ENCODE measurements around the gene C14orf93.
"Not testable (repeated sequence)": the region's sequence is repeated elsewhere in the genome, so short reads cannot be mapped to it uniquely, and the experiment has no call there.

The C14orf93 gene

GRCh38 chr14:22966783-22967269 is 43.1 kb downstream of the C14orf93 start:
- Histone ChIP-seq H3K36me3 (ENCODE audit: insufficient read depth, low read length) (no peaks in the 10 kb centered on the region), H3K9ac (ENCODE audit: low read depth, low read length) (no peak overlapping the region), H3K9me3 (ENCODE audit: control insufficient read depth, insufficient read depth, low read length) (no peaks in the 10 kb centered on the region), H3K4me1 (ENCODE audit: insufficient read depth, low read length) (no peaks in the 10 kb centered on the region)

GRCh38 chr14:22965916-22966782 is 43.8 kb downstream of the C14orf93 start:
- H3K9ac ChIP-seq (ENCODE audit: low read depth, low read length); H3K9me3 ChIP-seq (ENCODE audit: control insufficient read depth, insufficient read depth, low read length); H3K36me3 ChIP-seq (ENCODE audit: insufficient read depth, low read length); H3K4me1 ChIP-seq (ENCODE audit: insufficient read depth, low read length): not testable (repeated sequence)

DNA sequence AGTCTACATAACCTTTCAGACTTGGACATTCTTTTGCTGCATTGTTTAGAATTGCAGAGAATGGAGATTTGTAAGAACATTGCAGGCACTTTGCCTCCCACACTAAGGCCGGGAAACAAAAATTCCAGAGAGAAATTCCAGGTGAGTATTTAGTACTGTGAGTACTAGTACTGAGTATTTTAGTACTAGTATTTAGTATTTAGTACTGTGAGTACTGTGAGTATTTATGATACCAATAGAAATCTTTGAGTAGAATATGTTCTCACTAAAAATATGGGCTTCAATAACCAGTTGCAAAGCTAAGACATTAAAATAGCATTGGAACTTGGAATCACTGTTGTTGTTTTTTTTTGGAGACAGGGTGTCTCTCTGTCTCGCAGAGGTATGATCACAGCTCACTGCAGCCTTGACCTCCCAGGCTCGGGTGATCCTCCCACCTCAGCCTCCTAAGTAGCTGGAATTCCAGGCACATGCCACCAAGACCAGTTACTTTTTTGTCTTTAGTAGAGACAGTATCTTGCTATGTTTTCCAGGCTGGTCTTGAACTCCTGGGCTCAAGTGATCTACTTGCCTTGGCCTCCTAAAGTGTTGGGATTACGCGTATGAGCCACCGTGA is 47.8 kb downstream of the C14orf93 start:
- H3K9me3 ChIP-seq (ENCODE audit: control insufficient read depth, insufficient read depth, low read length) = no peaks in the 10 kb centered on the region
- no peak overlapping the region for H3K9ac ChIP-seq (ENCODE audit: low read depth, low read length)
- no peaks in the 10 kb centered on the region for H3K36me3 ChIP-seq (ENCODE audit: insufficient read depth, low read length)
- H3K4me1 ChIP-seq (ENCODE audit: insufficient read depth, low read length) = no peaks in the 10 kb centered on the region

DNA sequence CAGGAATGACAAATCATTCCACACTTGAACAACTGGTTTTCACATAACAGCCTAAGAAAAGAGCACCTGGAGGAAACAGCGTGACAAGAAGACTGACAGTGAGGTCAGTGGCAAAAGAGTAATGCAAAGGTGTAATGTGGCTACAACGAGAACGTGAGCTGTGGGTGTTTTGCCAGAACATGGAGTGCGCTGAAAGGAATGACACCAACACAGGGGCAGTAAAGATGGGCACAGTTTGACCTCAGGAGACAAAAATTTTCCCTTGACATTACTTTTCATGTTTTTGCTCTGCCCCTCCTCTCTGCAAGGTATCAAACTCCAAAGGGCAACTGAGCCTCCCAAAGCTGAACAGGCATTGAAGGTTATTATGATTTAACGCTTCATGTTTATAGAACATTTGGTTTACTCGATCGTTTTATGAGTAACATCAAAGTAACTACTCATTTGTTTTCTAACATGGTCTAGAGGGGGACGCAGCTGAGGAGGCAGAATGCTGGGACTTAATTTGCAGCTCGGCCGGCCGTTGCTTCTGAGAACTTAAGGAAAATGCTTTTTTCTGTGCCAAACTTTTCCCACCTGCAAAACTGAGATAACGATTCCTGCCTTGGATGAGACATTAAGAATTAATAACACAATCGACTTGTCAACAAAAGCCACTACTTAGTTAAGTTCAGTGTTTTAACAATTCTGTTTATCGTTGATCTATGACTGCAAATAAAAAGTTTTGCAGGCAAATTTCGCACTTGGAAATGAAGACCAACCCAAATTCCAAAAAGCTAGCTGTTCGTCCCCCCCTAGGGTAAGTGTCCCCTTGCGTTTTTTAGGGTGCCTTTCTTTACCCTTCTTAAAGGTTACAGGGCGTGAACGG is 54.0 kb downstream of the C14orf93 start:
- Histone ChIP-seq H3K36me3 (ENCODE audit: insufficient read depth, low read length) (peaks cover 10% of the 10 kb centered on the region; the same call in 1 of the 2 replicates), H3K4me1 (ENCODE audit: insufficient read depth, low read length) (no peaks in the 10 kb centered on the region), H3K9ac (ENCODE audit: low read depth, low read length) (peak overlapping the region; percentile 93), H3K9me3 (ENCODE audit: control insufficient read depth, insufficient read depth, low read length) (no peaks in the 10 kb centered on the region)

DNA sequence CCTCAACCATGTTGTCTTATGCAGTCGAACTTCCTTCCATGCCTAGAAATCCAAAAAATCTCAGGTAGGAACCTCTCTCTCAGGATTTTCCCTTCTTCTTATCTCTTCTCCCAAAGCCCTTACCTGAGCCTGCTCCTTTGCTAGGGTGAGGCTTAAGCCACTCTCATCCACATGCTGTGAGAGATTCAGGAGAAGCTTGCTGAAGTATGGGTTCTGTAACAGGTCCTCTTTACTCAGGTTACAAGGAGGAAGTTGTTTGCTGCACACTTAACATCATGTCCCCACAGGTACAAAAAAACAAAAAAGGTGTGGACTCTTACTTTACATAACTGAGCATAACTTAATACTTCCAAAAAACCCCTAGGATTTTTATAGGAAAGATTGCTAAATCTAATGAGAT is 57.5 kb downstream of the C14orf93 start:
- H3K36me3 ChIP-seq (ENCODE audit: insufficient read depth, low read length) = peaks cover 17% of the 10 kb centered on the region; the same call in 1 of the 2 replicates
- H3K9ac ChIP-seq (ENCODE audit: low read depth, low read length) = no peak overlapping the region
- H3K9me3 ChIP-seq (ENCODE audit: control insufficient read depth, insufficient read depth, low read length) = no peaks in the 10 kb centered on the region
- H3K4me1 ChIP-seq (ENCODE audit: insufficient read depth, low read length) = no peaks in the 10 kb centered on the region

DNA sequence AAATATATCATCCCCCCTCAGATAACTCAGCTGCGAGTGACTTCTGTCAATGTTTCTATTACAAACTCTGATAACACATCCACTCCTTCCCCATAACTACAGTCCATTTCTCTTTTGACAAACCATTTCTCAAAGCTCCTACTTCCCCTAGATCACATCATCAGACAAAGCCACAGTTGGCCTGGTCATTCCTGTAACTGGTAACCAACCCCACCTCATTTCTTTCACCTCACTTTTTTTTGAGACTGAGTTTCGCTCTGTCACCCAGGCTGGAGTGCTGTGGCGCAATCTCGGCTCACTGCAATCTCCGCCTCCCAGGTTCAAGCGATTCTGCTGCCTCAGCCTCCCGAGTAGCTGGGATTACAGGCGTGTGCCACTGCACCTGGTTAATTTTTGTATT is 58.1 kb downstream of the C14orf93 start:
- peaks cover 17% of the 10 kb centered on the region; the same call in 1 of the 2 replicates for H3K36me3 ChIP-seq (ENCODE audit: insufficient read depth, low read length)
- H3K9ac ChIP-seq (ENCODE audit: low read depth, low read length); H3K4me1 ChIP-seq (ENCODE audit: insufficient read depth, low read length); H3K9me3 ChIP-seq (ENCODE audit: control insufficient read depth, insufficient read depth, low read length): not testable (repeated sequence)

DNA sequence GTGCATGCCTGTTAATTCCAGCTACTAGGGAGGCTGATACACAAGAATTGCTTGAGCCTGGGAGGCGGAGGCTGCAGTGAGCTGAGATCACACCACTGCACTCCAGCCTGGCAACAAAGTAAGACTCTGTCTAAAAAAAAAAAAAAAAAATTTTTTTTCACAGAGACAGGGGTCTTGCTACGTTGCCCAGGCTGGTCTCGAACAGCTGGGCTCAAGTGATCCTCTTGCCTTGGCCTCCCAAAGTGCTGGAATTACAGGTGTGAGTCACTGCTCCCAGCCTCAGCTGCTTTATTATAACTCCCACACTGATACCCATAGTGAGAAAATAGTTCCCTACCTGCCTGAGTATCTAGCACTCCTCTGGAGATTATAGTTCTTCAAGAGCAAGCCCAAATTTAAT is 64.3 kb downstream of the C14orf93 start:
- H3K4me1 ChIP-seq (ENCODE audit: insufficient read depth, low read length) = no peaks in the 10 kb centered on the region
- no peak overlapping the region for H3K9ac ChIP-seq (ENCODE audit: low read depth, low read length)
- H3K9me3 ChIP-seq (ENCODE audit: control insufficient read depth, insufficient read depth, low read length) = no peaks in the 10 kb centered on the region
- H3K36me3 ChIP-seq (ENCODE audit: insufficient read depth, low read length) = peaks cover 7% of the 10 kb centered on the region; the same call in 1 of the 2 replicates

DNA sequence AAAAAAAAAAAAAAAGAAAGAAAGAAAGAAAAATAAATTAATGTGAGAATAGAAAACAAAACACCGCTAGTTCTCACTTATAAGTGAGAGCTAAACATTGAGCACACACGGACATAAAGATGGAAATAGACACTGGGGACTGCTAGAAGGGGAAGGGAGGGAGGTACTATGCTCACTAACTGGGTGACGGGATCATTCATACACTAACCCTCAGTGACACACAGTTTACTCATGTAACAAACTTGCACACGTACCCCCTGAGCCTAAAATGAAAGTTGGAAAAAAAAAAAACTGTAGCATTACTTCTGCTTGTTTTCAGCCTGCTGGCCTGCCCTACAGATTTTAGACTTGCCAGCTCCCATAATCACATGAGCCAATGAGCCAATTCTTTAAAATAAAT is 70.3 kb downstream of the C14orf93 start:
- Histone ChIP-seq H3K36me3 (ENCODE audit: insufficient read depth, low read length) (no peaks in the 10 kb centered on the region), H3K9me3 (ENCODE audit: control insufficient read depth, insufficient read depth, low read length) (no peaks in the 10 kb centered on the region), H3K9ac (ENCODE audit: low read depth, low read length) (no peak overlapping the region), H3K4me1 (ENCODE audit: insufficient read depth, low read length) (no peaks in the 10 kb centered on the region)
